ENCODE data around the gene FBXL7.

The FBXL7 gene

DNA sequence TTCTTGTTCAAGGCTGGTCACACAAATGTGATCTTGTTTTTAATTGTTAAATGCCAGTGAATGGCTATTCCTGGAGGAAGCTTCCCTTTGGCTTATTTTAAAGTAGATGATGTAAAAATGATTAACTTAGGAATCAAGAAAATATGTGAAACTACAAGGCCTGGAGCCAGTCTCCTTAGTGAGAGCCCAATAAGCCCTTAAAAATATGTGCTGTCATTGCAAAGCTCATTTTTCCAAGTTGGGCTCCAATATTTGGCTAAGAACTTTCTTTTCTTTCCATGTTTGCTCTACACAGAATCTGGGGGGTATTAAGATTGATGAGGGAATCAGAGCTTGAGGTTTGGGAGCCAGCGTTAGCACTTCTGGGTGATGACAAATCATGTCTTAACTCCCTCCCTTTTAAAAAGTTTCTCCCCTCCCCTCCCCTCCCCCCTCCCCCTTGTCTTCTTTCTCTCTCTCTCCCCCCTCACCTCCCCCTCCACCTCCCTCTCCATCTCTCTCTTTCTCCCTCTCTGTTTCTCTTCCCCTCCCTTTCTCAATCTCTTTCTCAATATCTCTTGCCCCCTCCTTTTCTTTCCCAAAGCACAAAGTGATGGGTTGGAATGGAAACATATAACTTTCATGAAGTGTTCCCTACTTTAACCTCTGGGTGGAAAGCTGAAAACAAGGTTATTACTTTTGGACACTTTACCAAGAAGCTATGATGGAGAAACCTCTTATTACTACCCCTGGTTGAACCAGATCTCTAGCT is 86.0 kb downstream of the FBXL7 start:
- no peak for DNase-seq

DNA sequence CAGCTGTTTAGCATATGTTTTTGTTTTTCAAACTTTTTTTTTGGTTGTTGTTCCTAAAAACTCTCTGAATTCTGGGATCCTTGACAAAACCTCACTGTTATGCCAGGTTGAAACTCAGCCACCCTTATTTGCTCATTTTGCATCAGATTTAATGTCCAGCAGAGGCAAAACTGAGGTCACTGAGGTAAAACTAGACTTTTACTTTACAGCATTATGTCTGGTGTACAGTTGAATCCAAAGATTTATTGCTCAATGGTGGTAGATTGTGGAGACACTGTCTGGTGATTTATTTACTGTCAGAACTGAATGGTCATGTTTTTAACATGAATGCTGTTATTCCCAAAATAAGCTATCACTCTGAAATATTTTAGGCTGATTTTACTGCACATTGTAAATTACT is 87.9 kb downstream of the FBXL7 start:
- no peak for DNase-seq

DNA sequence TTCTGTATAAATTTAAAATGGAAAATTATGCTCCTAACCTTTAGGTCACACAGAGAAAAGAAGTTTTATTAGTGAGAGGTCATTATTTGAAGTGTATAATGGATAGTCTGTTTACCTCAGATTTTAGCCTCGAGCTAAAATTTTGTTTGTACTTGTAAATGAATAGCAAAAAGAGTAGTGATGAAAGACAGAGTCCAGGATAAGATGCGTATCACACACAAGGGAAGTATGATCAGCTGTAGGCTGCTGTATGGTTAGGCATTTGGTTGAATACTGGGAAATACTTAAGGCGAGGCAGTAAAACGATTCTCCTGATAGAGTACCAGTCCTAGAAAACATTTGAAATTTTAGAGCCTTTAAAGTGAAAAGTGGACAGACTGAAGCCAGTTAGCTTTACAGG is 92.7 kb downstream of the FBXL7 start:
- DNase-seq: no peak

DNA sequence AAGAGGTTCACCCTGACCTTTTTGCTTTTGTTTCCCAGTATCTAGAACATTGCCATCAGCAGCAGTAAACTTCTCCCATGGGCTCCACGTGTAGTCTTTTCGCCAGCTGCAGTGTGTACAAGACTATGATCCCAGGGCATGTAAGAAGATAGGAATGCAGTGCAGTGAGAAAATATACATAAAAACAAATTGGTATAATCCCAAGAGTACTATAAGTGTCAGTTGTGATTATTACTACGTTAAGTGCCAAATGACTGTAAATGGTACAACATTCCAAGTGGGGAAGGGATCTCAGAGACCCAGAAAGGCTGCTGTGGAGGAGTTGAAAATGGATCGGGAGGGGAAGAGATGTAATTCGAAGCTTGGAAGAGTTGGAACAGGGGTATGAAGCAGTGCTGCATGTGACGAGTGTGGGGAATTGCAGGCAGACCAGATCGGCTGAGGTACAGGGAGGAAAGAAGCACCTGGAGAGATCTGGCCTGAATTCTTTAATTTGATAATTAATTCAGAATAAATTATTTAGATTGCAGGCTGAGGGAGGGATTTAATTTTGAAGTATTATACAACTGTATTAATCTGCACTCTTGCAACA is 95.1 kb downstream of the FBXL7 start:
- DNase-seq: no peak

DNA sequence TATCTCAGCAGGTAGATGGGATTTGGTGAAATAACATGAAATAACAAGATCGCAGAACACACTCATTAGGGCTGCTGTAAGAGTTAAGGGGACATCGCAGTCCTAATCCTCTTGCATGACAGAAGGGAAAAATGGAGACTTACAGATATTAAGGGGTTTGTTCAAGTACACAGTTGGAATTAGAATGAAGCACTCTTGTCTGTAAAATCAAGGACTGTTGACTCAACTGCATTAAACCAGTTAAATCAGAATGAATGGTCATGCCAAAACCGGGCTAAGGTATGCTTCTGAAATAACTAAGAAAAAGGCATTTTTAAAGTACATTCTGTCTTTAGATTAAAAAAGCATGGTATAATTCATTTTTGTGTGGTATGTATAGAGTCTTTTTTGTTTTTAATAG is 95.9 kb downstream of the FBXL7 start:
- no peak for DNase-seq

DNA sequence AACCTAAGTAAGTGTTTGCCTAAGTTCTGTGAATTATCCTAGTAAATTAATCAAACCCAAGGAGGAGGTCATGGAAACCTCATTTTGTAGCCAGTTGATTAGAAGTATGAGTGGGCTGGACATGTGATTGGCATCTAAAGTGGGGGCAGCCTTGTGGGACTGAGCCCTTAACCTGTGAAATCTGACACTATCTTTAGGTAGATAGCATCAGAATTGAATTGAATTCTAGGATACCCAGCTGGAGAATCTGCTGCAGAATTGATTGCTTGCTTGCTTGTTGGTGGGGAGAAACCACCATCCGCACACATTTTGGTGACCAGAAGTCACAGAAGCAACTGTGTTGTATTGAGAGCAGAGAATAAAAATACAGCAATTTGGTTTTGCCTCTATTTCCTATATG is 97.0 kb downstream of the FBXL7 start:
- DNase-seq: no peak

DNA sequence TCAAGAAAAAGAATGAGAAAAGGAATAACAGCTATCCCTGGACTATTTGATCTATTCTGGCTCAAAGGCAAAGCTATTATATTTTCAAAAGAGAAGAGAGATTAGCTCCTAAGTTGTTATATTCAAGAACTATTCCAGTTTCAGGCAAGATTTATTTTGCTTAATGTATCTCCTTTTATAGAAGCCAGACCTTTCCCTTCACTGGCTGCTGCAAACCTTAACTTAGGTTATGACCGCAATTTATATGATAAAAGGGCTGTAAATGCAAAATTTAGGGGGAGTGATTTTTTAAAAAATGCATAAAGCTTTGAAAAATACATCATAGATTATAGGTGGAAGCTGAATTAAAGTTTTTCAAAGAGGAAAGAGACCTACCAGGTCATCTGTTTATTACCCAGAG is 97.8 kb downstream of the FBXL7 start:
- no peak for DNase-seq

DNA sequence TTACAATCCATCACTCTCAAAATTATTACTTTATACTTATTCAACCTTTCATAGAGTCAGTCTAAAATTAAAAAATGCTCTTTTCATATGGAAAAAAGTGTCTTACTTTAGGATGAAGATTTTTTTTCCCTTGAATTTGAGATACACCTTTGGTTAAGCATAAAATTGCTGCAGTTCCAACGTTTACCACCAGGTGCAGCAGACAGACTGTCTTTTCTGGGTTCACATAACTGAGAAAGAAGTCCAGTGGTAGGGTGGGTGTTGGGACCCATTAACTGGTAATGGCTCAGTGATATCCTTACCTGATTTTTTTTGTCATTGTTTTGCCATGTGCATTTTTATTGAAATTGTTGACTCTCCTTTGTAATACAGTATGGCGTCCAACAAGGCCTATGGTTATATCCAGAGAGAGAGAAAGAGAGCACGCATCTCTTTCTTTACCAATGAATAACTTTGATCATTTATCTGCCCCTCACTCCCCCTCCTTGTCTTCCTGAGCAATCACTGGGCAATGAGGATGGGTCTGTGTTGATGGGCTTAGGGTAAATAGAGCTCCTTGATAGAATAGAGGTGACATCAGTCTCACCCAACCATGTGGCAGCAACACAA is 98.4 kb downstream of the FBXL7 start:
- DNase-seq: peak; percentile 43 to 46

DNA sequence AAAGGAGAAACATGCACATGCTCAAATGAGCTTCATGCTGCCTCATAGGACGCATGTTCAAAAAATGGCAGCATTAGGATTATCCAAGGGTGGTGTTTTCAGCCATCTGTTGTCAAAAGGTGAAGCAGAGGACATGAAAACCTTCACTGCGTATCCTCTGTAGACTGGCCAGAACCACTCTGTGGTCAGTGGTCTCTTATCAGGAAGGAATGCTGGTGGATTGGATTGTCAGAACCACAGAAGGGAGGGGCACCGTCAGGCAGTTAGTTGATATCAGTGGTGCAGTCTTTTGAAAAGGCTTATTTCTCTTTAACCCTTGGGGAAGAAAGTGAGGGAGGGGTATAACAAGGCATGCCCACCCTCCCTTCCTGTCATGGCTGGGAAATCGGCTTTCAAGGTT is 100.1 kb downstream of the FBXL7 start:
- no peak for DNase-seq

DNA sequence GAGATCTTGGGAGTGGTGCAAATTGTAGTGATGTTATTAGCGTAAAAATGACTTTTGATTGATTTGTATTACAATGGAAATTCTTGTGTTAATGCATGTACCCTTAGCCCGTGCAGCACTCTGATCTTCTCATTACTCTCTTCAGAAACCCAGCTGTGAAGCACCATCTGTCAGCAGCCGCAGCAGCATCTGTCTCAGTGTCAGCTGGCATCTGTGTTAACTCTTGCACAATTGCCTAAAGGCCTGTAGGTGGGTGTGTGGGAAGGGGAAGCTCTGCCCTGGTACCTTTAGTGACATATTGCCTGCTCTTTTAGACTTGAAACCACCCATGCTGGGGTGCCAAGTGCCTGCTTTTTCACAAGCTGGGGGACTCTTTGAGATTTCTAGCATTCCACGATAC is 101.3 kb downstream of the FBXL7 start:
- DNase-seq: peak in 1 of 2 experiments; percentile 6

DNA sequence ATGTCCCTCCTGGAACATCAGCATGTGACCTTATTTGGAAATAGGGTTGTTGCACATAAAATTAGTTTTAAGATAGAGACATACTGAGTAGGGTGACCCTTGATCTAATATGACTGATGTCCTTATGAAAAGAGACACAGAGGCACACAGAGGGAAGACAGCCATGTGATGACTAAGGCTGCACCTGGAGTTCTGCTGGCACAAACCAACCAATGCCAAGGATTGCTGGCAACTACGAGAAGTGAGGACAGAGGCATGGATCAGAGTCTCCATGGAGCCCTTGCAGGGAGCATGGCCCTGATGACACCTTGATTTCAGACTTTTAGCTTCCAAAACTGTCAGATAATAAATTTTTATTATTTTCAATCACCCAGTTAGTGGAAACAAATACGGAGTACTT is 101.9 kb downstream of the FBXL7 start:
- no peak for DNase-seq

DNA sequence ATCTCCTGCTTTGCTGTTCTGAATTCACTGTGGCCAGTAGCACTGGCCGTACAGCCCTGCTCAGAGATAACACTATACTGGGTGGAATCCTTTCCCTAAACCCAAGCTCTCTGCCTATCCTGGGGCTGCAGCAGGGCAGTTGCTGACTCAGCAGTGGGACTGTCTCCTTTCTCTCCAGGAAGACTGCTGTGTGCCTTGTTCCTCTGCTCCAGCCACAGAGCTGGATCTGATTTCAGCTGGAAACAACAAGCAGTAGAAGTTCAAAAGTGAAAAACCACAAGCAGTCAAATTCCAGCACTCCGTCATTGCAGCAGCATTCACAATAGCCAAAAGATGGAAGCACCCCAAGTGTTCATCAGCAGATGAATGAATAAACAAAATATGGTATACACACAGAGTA is 105.0 kb downstream of the FBXL7 start:
- DNase-seq: no peak

DNA sequence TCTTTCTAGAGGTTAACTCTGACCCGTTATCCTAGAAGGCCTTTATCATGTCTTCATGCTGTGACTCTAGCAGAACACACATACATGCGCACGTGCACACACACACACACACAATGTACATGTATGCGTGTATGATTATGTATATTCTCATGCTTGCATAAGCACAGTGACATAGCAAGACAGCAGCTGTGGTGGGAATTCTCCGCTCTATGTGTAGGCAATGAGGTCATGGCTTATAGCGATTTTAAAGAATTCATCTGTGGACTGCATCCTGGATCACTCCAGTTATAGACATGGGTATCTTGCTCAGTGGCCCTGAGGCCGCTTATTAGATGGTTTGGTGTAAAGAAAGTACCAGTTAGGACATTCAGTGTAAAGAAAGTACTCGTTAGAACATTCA is 106.2 kb downstream of the FBXL7 start:
- DNase-seq: no peak

DNA sequence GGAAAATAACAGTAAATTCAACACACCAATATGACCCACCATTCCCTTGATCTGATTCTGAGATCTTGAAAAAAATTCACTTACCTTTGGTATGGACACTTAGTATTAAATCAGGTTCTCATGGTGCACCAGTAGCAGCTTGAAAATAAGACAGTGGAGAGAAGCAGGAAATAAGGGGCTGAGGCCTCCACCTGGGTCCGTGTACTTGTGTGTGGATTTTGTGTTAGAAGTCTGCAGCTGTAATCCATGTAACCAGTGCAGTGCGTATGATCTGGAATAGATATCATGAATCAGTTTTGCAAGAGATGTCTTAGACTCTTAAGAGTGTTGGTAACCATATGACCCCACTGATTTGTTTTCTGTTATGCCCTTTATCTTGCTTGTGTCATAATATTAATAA is 107.1 kb downstream of the FBXL7 start:
- DNase-seq: no peak

DNA sequence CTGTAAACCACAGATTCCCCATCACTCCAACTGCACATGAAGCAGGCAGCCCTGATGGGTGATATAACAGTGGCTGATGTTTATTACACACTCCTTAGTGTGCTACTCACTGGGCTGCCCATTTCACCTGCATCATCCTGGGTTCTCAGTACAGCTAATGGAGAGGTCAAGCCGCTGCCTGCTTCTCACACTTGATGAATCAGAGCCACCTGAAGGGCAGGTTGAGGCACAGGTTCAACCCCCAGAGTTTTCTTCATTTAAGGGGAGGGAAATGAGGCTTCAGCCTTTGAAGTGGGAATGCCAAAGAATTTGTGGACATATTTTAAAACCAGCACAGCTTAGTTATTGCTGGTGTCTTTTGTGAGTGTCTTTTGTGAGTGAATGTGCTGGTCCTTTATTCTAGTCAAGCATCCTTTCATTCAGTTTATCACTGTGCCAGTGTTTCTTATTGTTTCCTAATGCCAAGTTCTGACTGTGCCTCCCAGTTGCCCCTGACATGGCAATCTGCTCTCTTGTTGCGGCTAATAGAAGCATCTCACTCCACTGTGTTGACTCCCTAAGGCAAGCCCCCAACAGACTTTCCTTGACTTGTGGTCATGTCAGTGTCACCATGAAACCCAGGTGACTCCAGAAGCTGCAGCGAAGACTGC is 109.2 kb downstream of the FBXL7 start:
- no peak for DNase-seq

DNA sequence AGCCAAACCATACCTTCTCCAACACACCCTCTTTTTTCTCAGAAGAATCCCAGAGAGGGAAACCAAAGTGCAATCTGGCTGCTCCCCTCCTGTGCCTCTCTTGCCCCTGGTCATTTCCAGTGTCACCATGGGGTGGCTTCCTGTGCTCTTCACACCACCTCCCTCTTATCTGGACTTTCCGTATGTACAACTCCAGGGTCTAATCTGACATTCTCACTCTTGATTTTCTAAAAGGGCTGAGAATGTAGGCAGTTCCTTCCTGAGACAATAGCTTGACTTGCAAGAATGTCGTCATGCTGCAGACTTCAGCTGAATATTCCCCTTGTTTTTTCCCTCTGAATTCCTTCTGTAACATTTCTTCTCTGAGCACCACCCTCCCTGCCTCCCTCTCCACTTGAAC is 110.2 kb downstream of the FBXL7 start:
- DNase-seq: no peak

DNA sequence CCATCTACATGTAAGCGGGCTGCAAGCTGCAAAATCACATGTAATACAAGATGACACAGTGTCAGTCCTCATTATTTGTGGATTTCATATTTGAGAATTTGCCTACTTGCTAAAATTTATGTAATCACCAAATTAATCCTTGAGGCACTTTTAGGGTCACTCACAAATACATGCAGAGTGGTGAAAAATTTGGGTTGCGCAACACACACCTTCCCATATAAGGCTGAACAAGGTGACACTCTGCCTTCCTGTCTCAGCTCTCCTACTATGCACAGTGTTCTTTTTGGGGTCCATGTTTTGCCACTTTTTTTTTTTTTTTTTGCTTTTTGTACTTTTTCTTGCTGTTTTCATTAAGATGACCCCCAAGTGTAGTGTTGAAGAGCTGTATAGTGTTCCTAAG is 111.0 kb downstream of the FBXL7 start:
- DNase-seq: no peak

DNA sequence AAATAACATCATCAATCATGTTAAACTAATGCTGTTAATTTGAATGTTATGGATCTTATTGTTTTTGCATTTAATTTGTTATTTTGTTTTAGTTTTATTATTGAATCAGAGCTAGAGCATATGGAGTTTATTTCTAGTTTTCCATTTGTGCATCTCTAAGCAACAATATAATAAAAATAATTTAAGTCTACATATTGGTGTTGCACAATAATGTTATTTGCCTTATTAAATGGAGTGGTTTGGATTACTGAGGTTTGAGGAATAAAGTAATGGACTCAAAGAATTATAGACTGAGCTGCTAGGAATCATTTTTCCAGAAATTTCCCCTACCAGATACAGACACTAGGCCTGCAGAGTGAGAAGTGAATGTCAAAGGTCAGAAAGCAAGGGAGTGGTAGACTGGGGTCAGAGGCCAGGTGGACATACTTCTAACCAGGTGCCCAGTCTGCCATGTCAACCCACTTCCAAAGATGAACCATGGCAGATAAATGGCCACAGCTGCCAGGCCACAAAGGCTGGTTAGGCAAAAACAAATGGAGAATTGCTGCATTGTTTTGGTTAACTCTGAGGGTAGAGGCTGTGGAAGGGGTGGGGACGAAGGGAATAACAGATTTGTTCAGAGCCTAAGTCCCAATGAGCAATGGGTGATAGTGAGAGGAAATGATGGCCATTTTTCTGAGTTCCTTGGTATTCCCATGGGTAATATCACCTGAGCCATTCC is 113.1 kb downstream of the FBXL7 start:
- DNase-seq: no peak

DNA sequence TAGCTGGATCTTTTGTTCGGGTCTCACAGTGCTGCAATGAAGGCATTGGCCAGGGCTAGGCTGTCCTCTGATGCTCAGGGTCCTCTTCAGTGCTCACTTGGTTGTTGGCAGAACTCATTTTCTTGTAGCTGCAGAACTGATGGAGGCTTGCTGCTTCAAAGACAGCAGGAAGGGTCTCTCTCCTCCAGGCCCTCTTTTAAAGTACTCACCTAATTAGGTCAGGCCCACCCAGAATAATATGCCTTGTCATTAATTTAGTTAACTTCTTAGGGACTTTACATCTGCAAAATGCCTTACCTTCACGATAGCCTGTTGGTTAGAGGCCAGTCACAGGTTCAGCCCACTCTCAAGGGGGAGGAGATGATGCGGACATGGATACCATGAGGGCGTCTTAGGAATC is 114.7 kb downstream of the FBXL7 start:
- no peak for DNase-seq

DNA sequence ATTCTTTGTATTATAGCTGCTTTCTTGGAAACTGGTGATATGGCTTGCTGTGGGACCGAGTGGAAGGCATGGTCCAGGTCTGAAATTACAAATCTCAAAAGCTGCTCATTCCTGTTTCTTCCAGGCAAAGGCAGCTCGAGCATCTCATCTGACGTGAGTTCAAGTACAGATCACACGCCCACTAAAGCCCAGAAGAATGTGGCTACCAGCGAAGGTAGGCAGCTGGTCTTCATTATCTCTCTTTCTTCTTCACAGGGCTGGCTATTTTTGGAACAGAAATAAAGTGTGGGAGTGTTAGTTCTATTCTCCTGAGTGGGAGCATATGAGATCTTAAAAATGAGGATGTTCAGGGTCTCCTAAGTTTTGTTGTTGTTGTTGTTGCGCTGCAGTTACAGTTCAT is 115.9 kb downstream of the FBXL7 start:
- DNase-seq: no peak

DNA sequence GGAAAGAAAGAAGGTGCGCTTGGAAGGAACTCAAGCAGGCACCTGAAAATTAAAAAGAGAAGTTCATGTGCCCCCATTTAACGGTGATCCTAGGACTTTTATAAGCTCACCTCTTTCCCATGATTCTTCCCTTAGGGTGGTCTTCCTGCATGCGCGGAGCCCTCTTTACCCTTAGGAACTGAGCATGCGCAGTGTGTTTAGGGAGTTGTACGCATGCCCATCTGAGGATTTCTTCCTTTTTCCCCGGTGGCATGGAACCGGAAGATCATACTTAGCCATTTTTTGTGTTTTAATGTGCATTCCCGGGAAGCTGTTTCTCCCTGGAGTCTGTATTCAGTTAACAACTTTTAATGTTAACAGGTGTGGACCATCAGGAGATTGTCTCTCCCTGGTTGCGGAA is 119.0 kb downstream of the FBXL7 start:
- DNase-seq: no peak

DNA sequence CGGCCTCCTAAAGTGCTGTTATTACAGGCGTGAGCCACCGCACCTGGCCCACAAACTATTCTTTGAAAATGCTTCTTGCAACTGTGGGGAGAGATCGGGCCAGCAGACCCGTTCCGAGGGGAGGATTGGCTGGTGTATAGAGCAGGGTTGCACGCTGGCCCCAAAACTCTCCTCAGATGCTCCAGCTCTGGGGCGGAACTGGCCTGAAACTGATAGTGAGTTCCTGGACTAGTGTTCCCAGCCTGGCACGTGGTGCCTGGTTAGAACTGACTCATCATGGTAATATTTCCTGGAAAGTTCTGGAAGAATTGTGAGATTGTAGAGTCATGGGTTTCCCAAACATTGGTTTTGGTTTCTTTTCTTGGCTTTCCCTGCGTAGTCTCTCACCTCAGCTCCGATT is 120.5 kb downstream of the FBXL7 start:
- DNase-seq: no peak

DNA sequence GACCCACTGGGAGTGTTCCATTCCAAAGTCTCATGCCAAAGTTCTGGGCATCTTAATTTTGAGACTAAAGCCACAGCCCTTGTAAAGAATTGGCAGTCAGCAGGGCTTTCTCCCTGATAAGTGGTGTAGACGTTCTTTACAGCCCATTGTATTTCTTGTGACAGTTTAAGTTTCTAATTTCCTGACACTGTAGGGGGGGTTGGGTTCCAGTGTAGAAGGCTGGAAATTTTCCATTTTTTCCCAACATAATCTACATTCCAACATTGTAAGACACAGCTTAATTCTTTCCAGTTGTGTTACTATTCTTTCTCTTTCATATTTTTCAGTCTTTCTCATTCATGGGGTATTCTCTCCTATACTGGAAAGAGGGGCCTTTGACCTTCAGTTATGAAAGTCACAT is 121.1 kb downstream of the FBXL7 start:
- no peak for DNase-seq

DNA sequence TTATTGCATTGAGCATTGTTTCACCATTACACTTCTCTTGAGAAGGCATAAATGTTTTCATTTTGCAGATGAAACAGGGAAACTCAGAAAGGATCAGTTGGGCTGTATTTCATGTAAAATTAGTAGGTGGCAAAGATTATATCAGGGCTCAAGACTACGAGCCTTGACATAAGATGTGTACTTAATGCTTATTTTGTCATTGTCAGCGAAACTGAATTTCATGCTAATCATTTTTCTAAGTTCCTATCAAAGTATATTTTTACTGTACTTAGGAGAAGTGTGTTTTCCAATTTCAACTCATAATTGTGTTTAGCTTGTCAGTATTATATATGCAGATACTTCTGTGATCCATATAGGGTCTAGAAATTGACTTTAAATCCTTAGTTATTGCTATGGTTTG is 123.8 kb downstream of the FBXL7 start:
- no peak for DNase-seq
